DND-41 (cell line): ENCODE data around the gene INTS7.

ENCODE experiments used
- EZH2 ChIP-seq: IDR thresholded peaks from 3 replicates; pipeline ENCODE4 v1.6.1; 2012; ENCODE audit warnings: borderline replicate concordance, low read depth, mild to moderate bottlenecking, moderate library complexity, low read length, inconsistent platforms; ENCODE audit not compliant: severe bottlenecking
- TF ChIP-seq, protein P1 (sequence below): IDR thresholded peaks from 2 replicates; pipeline ENCODE4 v1.5.1; 2012; ENCODE audit warnings: borderline replicate concordance, low read length, moderate library complexity, mild to moderate bottlenecking; ENCODE audit not compliant: poor library complexity, severe bottlenecking; ENCODE audit errors: extremely low read depth

DNA sequence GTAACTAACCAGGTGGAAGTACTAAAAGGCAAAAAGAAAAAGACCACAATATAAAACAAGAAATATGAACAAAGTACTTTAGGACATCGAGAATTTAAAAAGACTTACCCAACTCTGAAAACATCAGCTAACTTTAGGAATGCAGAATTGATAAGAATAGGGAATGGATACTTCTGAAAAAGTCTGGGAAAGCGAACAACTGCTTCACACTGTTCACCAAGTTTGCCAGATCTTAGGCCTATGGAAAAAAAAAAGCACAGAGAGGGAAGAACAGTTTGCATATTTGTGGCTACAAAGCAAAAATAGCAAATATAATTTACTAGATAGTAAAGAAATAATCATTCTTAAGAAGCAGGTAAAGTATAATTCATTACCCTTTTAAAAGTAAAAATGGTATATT is 14.4 kb downstream of the INTS7 start:
- TF ChIP-seq, protein P1, sequence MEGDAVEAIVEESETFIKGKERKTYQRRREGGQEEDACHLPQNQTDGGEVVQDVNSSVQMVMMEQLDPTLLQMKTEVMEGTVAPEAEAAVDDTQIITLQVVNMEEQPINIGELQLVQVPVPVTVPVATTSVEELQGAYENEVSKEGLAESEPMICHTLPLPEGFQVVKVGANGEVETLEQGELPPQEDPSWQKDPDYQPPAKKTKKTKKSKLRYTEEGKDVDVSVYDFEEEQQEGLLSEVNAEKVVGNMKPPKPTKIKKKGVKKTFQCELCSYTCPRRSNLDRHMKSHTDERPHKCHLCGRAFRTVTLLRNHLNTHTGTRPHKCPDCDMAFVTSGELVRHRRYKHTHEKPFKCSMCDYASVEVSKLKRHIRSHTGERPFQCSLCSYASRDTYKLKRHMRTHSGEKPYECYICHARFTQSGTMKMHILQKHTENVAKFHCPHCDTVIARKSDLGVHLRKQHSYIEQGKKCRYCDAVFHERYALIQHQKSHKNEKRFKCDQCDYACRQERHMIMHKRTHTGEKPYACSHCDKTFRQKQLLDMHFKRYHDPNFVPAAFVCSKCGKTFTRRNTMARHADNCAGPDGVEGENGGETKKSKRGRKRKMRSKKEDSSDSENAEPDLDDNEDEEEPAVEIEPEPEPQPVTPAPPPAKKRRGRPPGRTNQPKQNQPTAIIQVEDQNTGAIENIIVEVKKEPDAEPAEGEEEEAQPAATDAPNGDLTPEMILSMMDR: no peak
- TF ChIP-seq EZH2: no peak
